Stomach (tissue), 4 donors: ENCODE measurements around the gene SIPA1L2.

Experiments
- POLR2A ChIP-seq, 4 donors: fragments of 450-650 bp; IDR thresholded peaks; one replicate each; pipeline ENCODE4 v1.6.1; 2016; ENCODE audit warnings: antibody characterized with exemption in 4 of 4, control low read depth in 2 of 4, mild to moderate bottlenecking in 1 of 4, moderate library complexity in 1 of 4
- TF ChIP-seq, protein P1 (sequence below), 7 experiments: fragments of 450-650 bp in 4 of 7; fragments of 200-600 bp in 3 of 7; sonication (generic) in 3 of 7; IDR thresholded peaks; one replicate each; pipeline ENCODE4 v1.5.1; 2016 to 2019; ENCODE audit warnings: antibody characterized with exemption in 7 of 7, control low read depth in 2 of 7, mild to moderate bottlenecking in 1 of 7

DNA sequence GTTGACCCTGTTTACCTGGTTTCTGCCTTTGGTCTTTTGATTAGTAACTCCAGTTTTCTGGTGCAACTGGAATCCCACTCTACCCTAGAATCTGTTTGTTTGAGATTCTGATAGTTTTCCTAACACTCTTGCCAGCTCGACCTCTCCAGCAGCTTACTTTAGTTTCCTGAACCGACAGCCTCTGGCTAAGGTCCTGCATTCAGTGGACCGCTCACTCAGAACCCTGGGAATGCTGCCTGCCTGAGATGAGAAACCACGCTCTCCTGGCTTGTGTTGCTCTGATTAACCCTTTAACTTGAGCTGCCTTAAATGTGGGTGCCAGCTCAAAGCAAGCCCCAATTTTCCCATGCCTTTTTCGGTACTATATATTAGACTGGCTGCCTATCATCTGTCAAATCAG lies 45.3 kb upstream of the SIPA1L2 start:
- TF ChIP-seq POLR2A (IDR thresholded peaks at IDR 0.05), result no peak
- TF ChIP-seq, protein P1, sequence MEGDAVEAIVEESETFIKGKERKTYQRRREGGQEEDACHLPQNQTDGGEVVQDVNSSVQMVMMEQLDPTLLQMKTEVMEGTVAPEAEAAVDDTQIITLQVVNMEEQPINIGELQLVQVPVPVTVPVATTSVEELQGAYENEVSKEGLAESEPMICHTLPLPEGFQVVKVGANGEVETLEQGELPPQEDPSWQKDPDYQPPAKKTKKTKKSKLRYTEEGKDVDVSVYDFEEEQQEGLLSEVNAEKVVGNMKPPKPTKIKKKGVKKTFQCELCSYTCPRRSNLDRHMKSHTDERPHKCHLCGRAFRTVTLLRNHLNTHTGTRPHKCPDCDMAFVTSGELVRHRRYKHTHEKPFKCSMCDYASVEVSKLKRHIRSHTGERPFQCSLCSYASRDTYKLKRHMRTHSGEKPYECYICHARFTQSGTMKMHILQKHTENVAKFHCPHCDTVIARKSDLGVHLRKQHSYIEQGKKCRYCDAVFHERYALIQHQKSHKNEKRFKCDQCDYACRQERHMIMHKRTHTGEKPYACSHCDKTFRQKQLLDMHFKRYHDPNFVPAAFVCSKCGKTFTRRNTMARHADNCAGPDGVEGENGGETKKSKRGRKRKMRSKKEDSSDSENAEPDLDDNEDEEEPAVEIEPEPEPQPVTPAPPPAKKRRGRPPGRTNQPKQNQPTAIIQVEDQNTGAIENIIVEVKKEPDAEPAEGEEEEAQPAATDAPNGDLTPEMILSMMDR (IDR thresholded peaks at IDR 0.05), result no peak
